ENCODE results near the gene CYREN.

DNA sequence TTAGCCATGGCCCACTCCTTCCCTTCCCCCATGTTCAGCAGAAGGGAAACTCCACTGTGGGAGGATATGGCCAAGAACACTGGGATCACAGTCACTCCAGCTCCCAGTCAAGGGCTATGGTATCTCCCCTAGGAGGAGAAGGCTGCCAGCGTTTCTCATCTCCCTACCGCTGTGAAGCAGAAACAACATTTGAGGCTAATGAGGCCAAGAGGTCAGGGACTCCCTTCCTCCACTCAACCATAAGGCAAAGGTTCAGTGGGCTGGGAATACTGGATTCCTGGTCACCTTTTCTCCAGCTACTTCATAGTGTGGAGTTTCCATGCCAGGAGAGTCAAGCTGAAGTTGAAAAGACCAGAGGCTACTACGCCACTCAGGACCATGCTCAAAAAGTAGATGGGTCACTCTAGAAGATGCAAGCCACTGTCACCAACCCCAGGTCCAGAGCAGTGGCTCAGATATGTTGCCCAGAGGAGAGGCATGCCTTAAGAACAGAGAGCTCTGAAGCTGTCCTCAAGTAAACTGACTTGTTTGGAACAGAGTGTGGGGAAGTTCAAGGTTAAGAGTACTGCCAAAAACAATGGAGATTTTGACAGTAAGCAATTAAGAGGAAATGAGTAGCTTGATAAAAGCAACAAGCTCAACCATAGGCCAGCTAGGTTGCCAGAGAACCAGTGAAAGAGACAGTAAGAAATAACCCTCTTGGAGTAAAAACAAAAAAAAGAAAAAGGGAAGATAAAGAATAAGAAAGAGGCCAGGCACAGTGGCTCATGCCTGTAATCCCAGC lies 26.4 kb downstream of the CYREN start:
- TF ChIP-seq, protein P1, sequence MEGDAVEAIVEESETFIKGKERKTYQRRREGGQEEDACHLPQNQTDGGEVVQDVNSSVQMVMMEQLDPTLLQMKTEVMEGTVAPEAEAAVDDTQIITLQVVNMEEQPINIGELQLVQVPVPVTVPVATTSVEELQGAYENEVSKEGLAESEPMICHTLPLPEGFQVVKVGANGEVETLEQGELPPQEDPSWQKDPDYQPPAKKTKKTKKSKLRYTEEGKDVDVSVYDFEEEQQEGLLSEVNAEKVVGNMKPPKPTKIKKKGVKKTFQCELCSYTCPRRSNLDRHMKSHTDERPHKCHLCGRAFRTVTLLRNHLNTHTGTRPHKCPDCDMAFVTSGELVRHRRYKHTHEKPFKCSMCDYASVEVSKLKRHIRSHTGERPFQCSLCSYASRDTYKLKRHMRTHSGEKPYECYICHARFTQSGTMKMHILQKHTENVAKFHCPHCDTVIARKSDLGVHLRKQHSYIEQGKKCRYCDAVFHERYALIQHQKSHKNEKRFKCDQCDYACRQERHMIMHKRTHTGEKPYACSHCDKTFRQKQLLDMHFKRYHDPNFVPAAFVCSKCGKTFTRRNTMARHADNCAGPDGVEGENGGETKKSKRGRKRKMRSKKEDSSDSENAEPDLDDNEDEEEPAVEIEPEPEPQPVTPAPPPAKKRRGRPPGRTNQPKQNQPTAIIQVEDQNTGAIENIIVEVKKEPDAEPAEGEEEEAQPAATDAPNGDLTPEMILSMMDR (IDR thresholded peaks at IDR 0.05; ENCODE audit: low read depth, low read length) = no peak
- TF ChIP-seq EZH2phosphoT487 (IDR thresholded peaks at IDR 0.05; ENCODE audit: low read depth) = no peak
